SK-N-SH (cell line): ENCODE results near the gene HERC4. TPM values are rescaled to one million over a fixed set of nuclear protein-coding genes. Genes with fewer than 3 reads are reported as not detected.

Source experiments
- CTCF ChIA-PET: fragments of 300-600, 350-600 bp; formaldehyde crosslinking; extraction: SDS; loops from one replicate; lab custom pipeline; 2021; lab: Yijun Ruan, JAX
- POLR2A ChIA-PET: fragments of 350-600 bp; sonication (Branson Sonifier 250); formaldehyde crosslinking; extraction: SDS; loops from one replicate; lab custom pipeline; 2020; ENCODE audit warnings: antibody characterized with exemption, inconsistent platforms; lab: Yijun Ruan, JAX
- DNase-seq: peaks from one replicate; pipeline ENCODE4 v3.0.0; 2012
- H2AFZ ChIP-seq: fragments of 200-600 bp; sonication (generic); 2 replicates; pipeline ENCODE4 v1.8.1; 2016; ENCODE audit warnings: antibody characterized with exemption, mild to moderate bottlenecking, low read depth
- H3F3A ChIP-seq: fragments of 200-600 bp; sonication (generic); replicated peaks from 2 replicates; pipeline ENCODE3; 2016; ENCODE audit warnings: antibody characterized with exemption, mild to moderate bottlenecking; ENCODE audit not compliant: insufficient read depth
- H3K27ac ChIP-seq, 2 experiments: fragments of 200-500 bp in 1 of 2; fragments of 200-600 bp in 1 of 2; sonication (Bioruptor generic) in 1 of 2; sonication (generic), shearing (Covaris generic) in 1 of 2; 2 replicates each; pipeline versions ENCODE4 v1.5.1 to v1.6.1; 2014 to 2016; ENCODE audit warnings: low read depth in 2 of 2, inconsistent platforms in 1 of 2, low read length in 1 of 2, mild to moderate bottlenecking in 1 of 2, mixed read lengths in 1 of 2
- H3K27me3 ChIP-seq: fragments of 200-600 bp; sonication (generic), shearing (Covaris generic); 2 replicates; pipeline ENCODE4 v1.6.1; 2016; ENCODE audit warnings: mixed run types; ENCODE audit not compliant: insufficient read depth
- H3K36me3 ChIP-seq, 2 experiments: fragments of 200-500 bp in 1 of 2; fragments of 200-600 bp in 1 of 2; sonication (Bioruptor generic) in 1 of 2; sonication (generic) in 1 of 2; replicated peaks in 1 of 2; 2 replicates each; pipeline versions ENCODE3 to v1.5.1; 2014 to 2016; ENCODE audit warnings: low read length in 1 of 2, mild to moderate bottlenecking in 1 of 2; ENCODE audit not compliant: insufficient read depth in 2 of 2, control insufficient read depth in 1 of 2
- H3K4me1 ChIP-seq, 2 experiments: fragments of 200-500 bp in 1 of 2; fragments of 200-600 bp in 1 of 2; sonication (Bioruptor generic) in 1 of 2; sonication (generic), shearing (Covaris generic) in 1 of 2; 2 replicates each; pipeline versions ENCODE4 v1.5.1 to v1.6.1; 2014 to 2016; ENCODE audit warnings: low read depth in 1 of 2, low read length in 1 of 2, mixed run types in 1 of 2; ENCODE audit not compliant: insufficient read depth in 2 of 2, control insufficient read depth in 1 of 2
- H3K4me2 ChIP-seq: fragments of 200-600 bp; sonication (generic), shearing (Covaris generic); 2 replicates; pipeline ENCODE4 v1.6.1; 2017; ENCODE audit warnings: mixed run types
- H3K4me3 ChIP-seq, 2 experiments: fragments of 200-500 bp in 1 of 2; fragments of 200-600 bp in 1 of 2; sonication (Bioruptor generic) in 1 of 2; sonication (generic), shearing (Covaris generic) in 1 of 2; 2 replicates each; pipeline versions ENCODE4 v1.5.1 to v1.8.1; 2014 to 2016; ENCODE audit warnings: low read depth in 2 of 2, inconsistent platforms in 1 of 2, low read length in 1 of 2, mild to moderate bottlenecking in 1 of 2, mixed read lengths in 1 of 2, moderate library complexity in 1 of 2
- H3K79me2 ChIP-seq: fragments of 200-600 bp; sonication (generic); 2 replicates; pipeline ENCODE4 v1.8.1; 2017; ENCODE audit warnings: mild to moderate bottlenecking; ENCODE audit not compliant: insufficient read depth
- H3K9ac ChIP-seq: fragments of 200-600 bp; sonication (generic); 2 replicates; pipeline ENCODE4 v1.6.1; 2017; ENCODE audit warnings: mixed run types
- H3K9me2 ChIP-seq: fragments of 200-600 bp; sonication (generic); 2 replicates; pipeline ENCODE4 v1.6.1; 2017; ENCODE audit warnings: mixed run types
- H3K9me3 ChIP-seq: fragments of 200-600 bp; sonication (generic); 2 replicates; pipeline ENCODE4 v1.6.1; 2017; ENCODE audit warnings: mixed run types, mild to moderate bottlenecking, moderate library complexity
- H4K20me1 ChIP-seq: fragments of 200-600 bp; sonication (generic); 2 replicates; pipeline ENCODE4 v1.6.1; 2017; ENCODE audit warnings: mild to moderate bottlenecking, mixed run types; ENCODE audit not compliant: insufficient read depth
- CHD2 ChIP-seq: fragments of 150-350 bp; IDR thresholded peaks from 2 replicates; pipeline ENCODE4 v1.6.1; 2018; ENCODE audit warnings: low read length; ENCODE audit not compliant: partially characterized antibody
- CTCF ChIP-seq: fragments of 200-600 bp; sonication (generic); IDR thresholded peaks from 2 replicates; pipeline ENCODE4 v1.6.1; 2017; ENCODE audit warnings: antibody characterized with exemption, mild to moderate bottlenecking, moderate library complexity
- FOSL2 ChIP-seq: IDR thresholded peaks from 2 replicates; pipeline ENCODE4 v1.4.0; 2012; ENCODE audit warnings: low read depth, mild to moderate bottlenecking, moderate library complexity, borderline replicate concordance
- FOXM1 ChIP-seq: IDR thresholded peaks from 2 replicates; pipeline ENCODE4 v1.4.0; 2012; ENCODE audit warnings: low read depth, mild to moderate bottlenecking
- IRF3 ChIP-seq: fragments of 150-350 bp; IDR thresholded peaks from 2 replicates; pipeline ENCODE4 v1.6.1; 2016; ENCODE audit warnings: mild to moderate bottlenecking, low read depth, low read length
- NFIC ChIP-seq: IDR thresholded peaks from 2 replicates; pipeline ENCODE4 v1.4.0; 2012; ENCODE audit warnings: borderline replicate concordance
- NRF1 ChIP-seq: IDR thresholded peaks from 2 replicates; pipeline ENCODE4 v1.6.1; 2012; ENCODE audit warnings: low read depth, mild to moderate bottlenecking, low read length
- RXRA ChIP-seq: IDR thresholded peaks from 2 replicates; pipeline ENCODE4 v1.4.0; 2012; ENCODE audit warnings: low read depth, mild to moderate bottlenecking, borderline replicate concordance
- TAF1 ChIP-seq: IDR thresholded peaks from 2 replicates; pipeline ENCODE4 v1.6.1; 2012; ENCODE audit warnings: low read depth, mild to moderate bottlenecking, low read length, moderate library complexity, borderline replicate concordance
- TCF12 ChIP-seq: IDR thresholded peaks from 2 replicates; pipeline ENCODE4 v1.4.0; 2012
- USF1 ChIP-seq: IDR thresholded peaks from 2 replicates; pipeline ENCODE4 v1.4.0; 2012; ENCODE audit warnings: low read depth, borderline replicate concordance
- ZBTB33 ChIP-seq: IDR thresholded peaks from 2 replicates; pipeline ENCODE4 v1.4.0; 2012; ENCODE audit warnings: low read depth, borderline replicate concordance
- WGBS: methylation state at CpG from one replicate; pipeline ENCODE4 v1.1.6; 2017; ENCODE audit warnings: low lambda C conversion rate; 5-methylcytosine and 5-hydroxymethylcytosine counted together
- polyA plus RNA-seq, 3 experiments: library from polyadenylated mRNA; depleted of rRNA; stranded (reverse); fragments of >200 nt; gene quantifications; 2 replicates each; pipeline ENCODE4 v1.2.3, GENCODE V29; 2012

Gene HERC4
- polyA plus RNA-seq, 1 of the 3 experiments (the other 2 are of a cell fraction): 16.2 TPM

GRCh38 chr10:68074775-68075549 is at the start of gene HERC4 (continued):
- TF ChIP-seq USF1 (no peak), ZBTB33 (no peak), TCF12 (no peak), TAF1 (peak; percentile 68), IRF3 (no peak), CHD2 (peak; percentile 87), NRF1 (peak; percentile 85), CTCF (no peak), FOXM1 (no peak), RXRA (no peak)

- TF ChIP-seq FOSL2 (no peak), IRF3 (no peak), NFIC (no peak)
- TF ChIP-seq, all 33 proteins: peak for 0
- Histone ChIP-seq H3K4me1 (no peaks in the 10 kb centered on the region), H3K9ac (no peak overlapping the region), H3K27me3 (no peaks in the 10 kb centered on the region), H3K4me3 (no peak overlapping the region), H3K9me3 (no peaks in the 10 kb centered on the region), H3F3A (no peaks in the 10 kb centered on the region), H3K9me2 (no peaks in the 10 kb centered on the region), H4K20me1 (no peaks in the 10 kb centered on the region), H3K27ac (no peak overlapping the region), H3K4me2 (no peak overlapping the region), H3K79me2 (no peaks in the 10 kb centered on the region), H3K36me3 (no peaks in the 10 kb centered on the region), H2AFZ (no peak overlapping the region)
- ChIA-PET CTCF (no interaction called here), POLR2A (no interaction called here)
- WGBS: 86% methylated on average over 3 of the region's 3 CpGs
- no peak for DNase-seq
Observed at GRCh38 chr10:68124718-68125117, 49.6 kb upstream of the HERC4 start.
